KMS-11 (cell line): ENCODE measurements around the gene EDNRB.

Experiments used
- H2AFZ ChIP-seq: fragments of 200-600 bp; sonication (generic); 2 replicates; pipeline ENCODE4 v1.6.1; 2016; ENCODE audit warnings: antibody characterized with exemption, mixed run types, low read depth
- H3K27ac ChIP-seq: fragments of 200-600 bp; sonication (generic); 2 replicates; pipeline ENCODE4 v1.6.1; 2016; ENCODE audit warnings: mild to moderate bottlenecking, mixed run types
- H3K27me3 ChIP-seq: fragments of 200-600 bp; sonication (generic); 2 replicates; pipeline ENCODE4 v1.6.1; 2017; ENCODE audit warnings: mild to moderate bottlenecking, low read depth, mixed run types, moderate library complexity; ENCODE audit not compliant: insufficient read depth
- H3K36me3 ChIP-seq: fragments of 200-600 bp; sonication (generic); 2 replicates; pipeline ENCODE4 v1.6.1; 2017; ENCODE audit warnings: mild to moderate bottlenecking, mixed run types; ENCODE audit not compliant: insufficient read depth
- H3K4me1 ChIP-seq: fragments of 200-600 bp; sonication (generic); 2 replicates; pipeline ENCODE4 v1.6.1; 2016; ENCODE audit warnings: mild to moderate bottlenecking, low read depth, mixed run types; ENCODE audit not compliant: poor library complexity, severe bottlenecking
- H3K4me2 ChIP-seq: fragments of 200-600 bp; sonication (generic); 2 replicates; pipeline ENCODE4 v1.7.0; 2016; ENCODE audit warnings: mild to moderate bottlenecking, mixed run types
- H3K4me3 ChIP-seq: fragments of 200-600 bp; sonication (generic); IDR thresholded peaks from 2 replicates; pipeline ENCODE4 v1.6.1; 2017; ENCODE audit warnings: low read depth, low read length, mixed read lengths; ENCODE audit not compliant: insufficient read depth
- H3K79me2 ChIP-seq: fragments of 200-600 bp; sonication (generic); 2 replicates; pipeline ENCODE4 v1.6.1; 2016; ENCODE audit warnings: low read depth, mixed run types; ENCODE audit not compliant: insufficient read depth
- H3K9ac ChIP-seq: fragments of 200-600 bp; sonication (generic); 2 replicates; pipeline ENCODE4 v1.6.1; 2016; ENCODE audit warnings: mild to moderate bottlenecking, mixed run types
- H4K20me1 ChIP-seq: fragments of 200-600 bp; sonication (generic); 2 replicates; pipeline ENCODE4 v1.6.1; 2016; ENCODE audit warnings: mild to moderate bottlenecking, mixed run types; ENCODE audit not compliant: insufficient read depth
- TF ChIP-seq, protein P1 (sequence below): fragments of 200-600 bp; sonication (generic); conservative IDR thresholded peaks from 2 replicates; pipeline ENCODE4 v1.6.1; 2017; ENCODE audit warnings: low read depth, mild to moderate bottlenecking, antibody characterized with exemption, low read length, moderate library complexity, mixed read lengths

EDNRB gene

DNA sequence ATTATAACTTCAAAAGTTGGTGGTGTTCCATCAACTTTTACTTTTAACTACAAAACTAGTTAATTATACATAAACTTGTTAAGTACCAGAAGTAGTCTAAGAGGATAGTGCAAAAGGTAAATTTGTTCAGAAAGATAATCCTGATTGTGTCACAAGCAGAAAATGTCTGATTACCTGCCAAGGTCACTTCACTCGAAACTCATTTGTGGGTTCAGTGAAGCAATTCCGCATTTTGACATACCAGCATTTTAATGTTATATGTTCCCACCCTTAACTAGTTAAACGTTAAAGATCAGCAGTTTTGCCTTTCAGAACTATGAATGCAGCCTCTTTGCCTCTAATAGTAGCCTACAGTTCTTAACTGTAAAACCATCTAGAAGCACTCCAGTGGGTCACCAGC, 5.6 kb downstream of the EDNRB start:
- Histone ChIP-seq H3K9ac (no peak overlapping the region), H4K20me1 (no peaks in the 10 kb centered on the region), H3K79me2 (no peaks in the 10 kb centered on the region), H2AFZ (no peak overlapping the region), H3K36me3 (no peaks in the 10 kb centered on the region), H3K27me3 (no peaks in the 10 kb centered on the region), H3K4me3 (no peak overlapping the region), H3K4me1 (no peaks in the 10 kb centered on the region), H3K27ac (no peak overlapping the region), H3K4me2 (no peak overlapping the region)
- TF ChIP-seq, protein P1, sequence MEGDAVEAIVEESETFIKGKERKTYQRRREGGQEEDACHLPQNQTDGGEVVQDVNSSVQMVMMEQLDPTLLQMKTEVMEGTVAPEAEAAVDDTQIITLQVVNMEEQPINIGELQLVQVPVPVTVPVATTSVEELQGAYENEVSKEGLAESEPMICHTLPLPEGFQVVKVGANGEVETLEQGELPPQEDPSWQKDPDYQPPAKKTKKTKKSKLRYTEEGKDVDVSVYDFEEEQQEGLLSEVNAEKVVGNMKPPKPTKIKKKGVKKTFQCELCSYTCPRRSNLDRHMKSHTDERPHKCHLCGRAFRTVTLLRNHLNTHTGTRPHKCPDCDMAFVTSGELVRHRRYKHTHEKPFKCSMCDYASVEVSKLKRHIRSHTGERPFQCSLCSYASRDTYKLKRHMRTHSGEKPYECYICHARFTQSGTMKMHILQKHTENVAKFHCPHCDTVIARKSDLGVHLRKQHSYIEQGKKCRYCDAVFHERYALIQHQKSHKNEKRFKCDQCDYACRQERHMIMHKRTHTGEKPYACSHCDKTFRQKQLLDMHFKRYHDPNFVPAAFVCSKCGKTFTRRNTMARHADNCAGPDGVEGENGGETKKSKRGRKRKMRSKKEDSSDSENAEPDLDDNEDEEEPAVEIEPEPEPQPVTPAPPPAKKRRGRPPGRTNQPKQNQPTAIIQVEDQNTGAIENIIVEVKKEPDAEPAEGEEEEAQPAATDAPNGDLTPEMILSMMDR: no peak

DNA sequence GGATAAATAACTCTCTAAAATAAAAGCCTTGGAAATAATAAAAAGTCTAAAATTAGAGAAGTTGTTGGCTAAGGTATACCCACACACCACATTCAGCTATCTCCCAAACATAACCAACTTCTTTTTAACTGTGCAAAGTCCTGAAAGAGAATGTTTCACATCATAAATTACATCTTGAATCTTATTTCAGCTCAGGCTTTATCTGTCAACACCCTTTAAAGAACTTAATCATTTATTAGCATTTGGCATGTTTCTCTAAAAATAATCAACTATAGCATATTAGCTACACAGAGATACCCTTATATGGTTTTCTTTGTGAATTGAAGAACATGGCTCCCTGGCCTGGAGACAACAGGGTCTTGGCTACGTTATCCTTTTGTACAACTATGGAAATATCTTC, 6.9 kb downstream of the EDNRB start:
- Histone ChIP-seq H3K9ac (no peak overlapping the region), H3K4me2 (no peak overlapping the region), H3K4me1 (no peaks in the 10 kb centered on the region), H3K79me2 (no peaks in the 10 kb centered on the region), H3K4me3 (no peak overlapping the region), H3K36me3 (no peaks in the 10 kb centered on the region), H3K27ac (no peak overlapping the region), H2AFZ (no peak overlapping the region), H4K20me1 (no peaks in the 10 kb centered on the region), H3K27me3 (no peaks in the 10 kb centered on the region)
- TF ChIP-seq, protein P1: no peak

GRCh38 chr13:77909827-77910226, 8.8 kb downstream of the EDNRB start:
- no peak overlapping the region for H3K4me3 ChIP-seq
- no peak overlapping the region for H3K4me2 ChIP-seq
- no peak overlapping the region for H2AFZ ChIP-seq
- H3K36me3 ChIP-seq: no peaks in the 10 kb centered on the region
- TF ChIP-seq, protein P1: no peak
- H3K9ac ChIP-seq: no peak overlapping the region
- H3K27me3 ChIP-seq: no peaks in the 10 kb centered on the region
- no peaks in the 10 kb centered on the region for H4K20me1 ChIP-seq
- no peaks in the 10 kb centered on the region for H3K79me2 ChIP-seq
- no peaks in the 10 kb centered on the region for H3K4me1 ChIP-seq
- no peak overlapping the region for H3K27ac ChIP-seq

DNA sequence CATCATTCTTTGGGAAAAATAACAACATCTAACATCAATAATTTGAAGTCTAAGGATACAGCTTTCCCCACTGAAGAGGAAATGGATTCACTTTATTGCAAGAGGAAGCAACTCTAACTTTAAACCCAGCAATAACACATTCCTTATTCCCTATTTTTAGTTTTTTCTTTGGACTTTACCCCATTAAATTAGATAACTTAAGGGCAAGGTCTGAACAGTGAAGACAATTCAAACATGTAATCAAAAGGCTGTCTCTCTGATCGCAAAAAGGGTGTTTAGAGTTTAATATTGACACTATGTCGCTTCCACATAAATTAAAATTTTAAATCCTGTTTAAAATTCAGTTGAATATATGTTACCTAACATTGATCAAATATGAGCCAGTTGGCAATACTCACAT, 10.1 kb downstream of the EDNRB start:
- TF ChIP-seq, protein P1: no peak
- Histone ChIP-seq H3K27me3 (no peaks in the 10 kb centered on the region), H3K9ac (no peak overlapping the region), H2AFZ (no peak overlapping the region), H3K4me1 (no peaks in the 10 kb centered on the region), H3K36me3 (no peaks in the 10 kb centered on the region), H4K20me1 (no peaks in the 10 kb centered on the region), H3K4me2 (no peak overlapping the region), H3K27ac (no peak overlapping the region), H3K4me3 (no peak overlapping the region), H3K79me2 (no peaks in the 10 kb centered on the region)
